ENCODE results near the gene HYLS1. TPM values are rescaled to one million over a fixed set of nuclear protein-coding genes. Genes with fewer than 3 reads are reported as not detected.
"Not testable (repeated sequence)": the region's sequence is repeated elsewhere in the genome, so short reads cannot be mapped to it uniquely, and the experiment has no call there.

The HYLS1 gene
- total RNA-seq, 5 donors from 2014 or later (not counting 1 experiment from before 2014, with no cell fraction given) = 2.8 to 7.4 (median 6.9) TPM

GRCh38 chr11:125914601-125915000 lies 27.1 kb downstream of the HYLS1 start:
- H3K9me3 Mint-ChIP-seq; H3K27ac ChIP-seq (ENCODE audit: low read length); H3K27ac Mint-ChIP-seq; ATAC-seq (replicated peaks in 1 of 4); H3K36me3 Mint-ChIP-seq; CTCF ChIA-PET; POLR2A ChIA-PET; DNase-seq; H3K4me1 ChIP-seq (ENCODE audit: control insufficient read depth in 1 of 2, extremely low read depth in 1 of 2, insufficient read depth in 2 of 2, low read length in 2 of 2); H3K36me3 ChIP-seq (ENCODE audit: control insufficient read depth in 2 of 2, extremely low read depth in 1 of 2, insufficient read depth in 1 of 2, low read length in 1 of 2); H3K4me3 ChIP-seq (ENCODE audit: control insufficient read depth in 1 of 2, extremely low read depth in 1 of 2, low read length in 1 of 2); H3K4me1 Mint-ChIP-seq; H3K4me3 Mint-ChIP-seq; H3K9me3 ChIP-seq: not testable (repeated sequence)
- WGBS (ENCODE audit: insufficient coverage) = 96% methylated on average over 2 of the region's 3 CpGs
- H3K27me3 Mint-ChIP-seq = peaks cover 42 to 44% of the 10 kb centered on the region in 2 donors
- peaks cover 0 to 17% of the 10 kb centered on the region in 2 experiments for H3K27me3 ChIP-seq (replicated peaks in 1 of 2; ENCODE audit: control insufficient read depth in 2 of 2, extremely low read depth in 1 of 2, insufficient read depth in 2 of 2, low read length in 1 of 2)

- Histone ChIP-seq H3K4me1 (ENCODE audit: control insufficient read depth in 1 of 2, extremely low read depth in 1 of 2, insufficient read depth in 2 of 2, low read length in 2 of 2) (no peaks in the 10 kb centered on the region), H3K4me3 (ENCODE audit: control insufficient read depth in 1 of 2, extremely low read depth in 1 of 2, low read length in 1 of 2) (no peak overlapping the region), H3K27me3 (replicated peaks in 1 of 2; ENCODE audit: control insufficient read depth in 2 of 2, extremely low read depth in 1 of 2, insufficient read depth in 2 of 2, low read length in 1 of 2) (peaks cover 0 to 23% of the 10 kb centered on the region in 2 experiments), H3K36me3 (ENCODE audit: control insufficient read depth in 2 of 2, extremely low read depth in 1 of 2, insufficient read depth in 1 of 2, low read length in 1 of 2) (no peaks in the 10 kb centered on the region), H3K27ac (ENCODE audit: low read length) (no peak overlapping the region), H3K9me3 (no peaks in the 10 kb centered on the region)
- Mint-ChIP-seq H3K4me3 (no peak overlapping the region), H3K27me3 (peaks cover 28 to 36% of the 10 kb centered on the region in 2 donors), H3K27ac (no peak overlapping the region), H3K9me3 (no peaks in the 10 kb centered on the region), H3K4me1 (no peaks in the 10 kb centered on the region), H3K36me3 (no peaks in the 10 kb centered on the region)
- ChIA-PET POLR2A (no interaction called here), CTCF (no interaction called here)
- no peak for DNase-seq
- 81% methylated on average over 8 of the region's 12 CpGs for WGBS (ENCODE audit: insufficient coverage)
- ATAC-seq (replicated peaks in 1 of 4) = no peak
Measured at GRCh38 chr11:125916683-125917347, 29.3 kb downstream of the HYLS1 start.

GRCh38 chr11:125918140-125918840 lies 30.8 kb downstream of the HYLS1 start:
- 79% methylated on average over 9 of the region's 13 CpGs for WGBS (ENCODE audit: insufficient coverage)
- peaks cover 20 to 27% of the 10 kb centered on the region in 2 donors for H3K27me3 Mint-ChIP-seq
- DNase-seq (no peak), ATAC-seq (replicated peaks in 1 of 4) (no peak)
- H3K9me3 Mint-ChIP-seq = no peaks in the 10 kb centered on the region
- H3K4me1 ChIP-seq (ENCODE audit: control insufficient read depth in 1 of 2, extremely low read depth in 1 of 2, insufficient read depth in 2 of 2, low read length in 2 of 2) = no peaks in the 10 kb centered on the region
- H3K27ac ChIP-seq (ENCODE audit: low read length) = no peak overlapping the region
- H3K9me3 ChIP-seq = no peaks in the 10 kb centered on the region
- H3K4me3 Mint-ChIP-seq = no peak overlapping the region
- no peak overlapping the region for H3K27ac Mint-ChIP-seq
- peaks cover 0 to 2% (median 0%) of the 10 kb centered on the region in 3 donors for H3K4me1 Mint-ChIP-seq
- ChIA-PET POLR2A (interaction anchor here in 1 of 2 donors (0.6 kb wide), 1 partner anchor 31 kb away, joined by 3 read pairs; the partner anchor contains the start of gene HYLS1), CTCF (interaction anchor here in 1 of 2 donors (0.5 kb wide), 1 partner anchor 270 kb away, joined by 3 read pairs; no protein-coding TSS in a partner anchor)
- H3K36me3 Mint-ChIP-seq = no peaks in the 10 kb centered on the region
- H3K36me3 ChIP-seq (ENCODE audit: control insufficient read depth in 2 of 2, extremely low read depth in 1 of 2, insufficient read depth in 1 of 2, low read length in 1 of 2) = no peaks in the 10 kb centered on the region
- H3K4me3 ChIP-seq (ENCODE audit: control insufficient read depth in 1 of 2, extremely low read depth in 1 of 2, low read length in 1 of 2) = no peak overlapping the region
- H3K27me3 ChIP-seq (replicated peaks in 1 of 2; ENCODE audit: control insufficient read depth in 2 of 2, extremely low read depth in 1 of 2, insufficient read depth in 2 of 2, low read length in 1 of 2) = peaks cover 0 to 25% of the 10 kb centered on the region in 2 experiments

GRCh38 chr11:125921042-125921441 lies 33.6 kb downstream of the HYLS1 start:
- 20% methylated on average over 1 of the region's 9 CpGs for WGBS (ENCODE audit: insufficient coverage)
- Mint-ChIP-seq H3K27ac (no peak overlapping the region), H3K4me1 (peaks cover 0 to 2% (median 0%) of the 10 kb centered on the region in 3 donors), H3K27me3 (peaks cover 14 to 23% of the 10 kb centered on the region in 2 donors), H3K9me3 (no peaks in the 10 kb centered on the region), H3K36me3 (no peaks in the 10 kb centered on the region), H3K4me3 (no peak overlapping the region)
- no peak overlapping the region for H3K4me3 ChIP-seq (ENCODE audit: control insufficient read depth in 1 of 2, extremely low read depth in 1 of 2, low read length in 1 of 2)
- no peaks in the 10 kb centered on the region for H3K9me3 ChIP-seq
- no peaks in the 10 kb centered on the region for H3K4me1 ChIP-seq (ENCODE audit: control insufficient read depth in 1 of 2, extremely low read depth in 1 of 2, insufficient read depth in 2 of 2, low read length in 2 of 2)
- H3K27me3 ChIP-seq (replicated peaks in 1 of 2; ENCODE audit: control insufficient read depth in 2 of 2, extremely low read depth in 1 of 2, insufficient read depth in 2 of 2, low read length in 1 of 2) = peaks cover 0 to 18% of the 10 kb centered on the region in 2 experiments
- DNase-seq (no peak), ATAC-seq (replicated peaks in 1 of 4) (no peak)
- ChIA-PET CTCF (interaction anchor here in 1 of 2 donors (0.6 to 1.6 kb wide), 6 partner anchors 18 to 273 kb away, joined by 3 to 4 read pairs (median 3); partner anchors contain the start of gene PUS3), POLR2A (no interaction called here)
- no peak overlapping the region for H3K27ac ChIP-seq (ENCODE audit: low read length)
- no peaks in the 10 kb centered on the region for H3K36me3 ChIP-seq (ENCODE audit: control insufficient read depth in 2 of 2, extremely low read depth in 1 of 2, insufficient read depth in 1 of 2, low read length in 1 of 2)

GRCh38 chr11:125922156-125922555 lies 34.7 kb downstream of the HYLS1 start:
- POLR2A ChIA-PET = no interaction called here
- no peaks in the 10 kb centered on the region for H3K9me3 Mint-ChIP-seq
- no peak for DNase-seq
- 87% methylated on average over 2 of the region's 3 CpGs for WGBS (ENCODE audit: insufficient coverage)
- no peaks in the 10 kb centered on the region for H3K9me3 ChIP-seq
- H3K27ac ChIP-seq (ENCODE audit: low read length) = no peak overlapping the region
- peaks cover 0 to 2% (median 0%) of the 10 kb centered on the region in 3 donors for H3K4me1 Mint-ChIP-seq
- H3K27ac Mint-ChIP-seq = no peak overlapping the region
- peaks cover 16 to 20% of the 10 kb centered on the region in 2 donors for H3K27me3 Mint-ChIP-seq
- no peak overlapping the region for H3K4me3 Mint-ChIP-seq
- no peaks in the 10 kb centered on the region for H3K4me1 ChIP-seq (ENCODE audit: control insufficient read depth in 1 of 2, extremely low read depth in 1 of 2, insufficient read depth in 2 of 2, low read length in 2 of 2)
- H3K36me3 ChIP-seq (ENCODE audit: control insufficient read depth in 2 of 2, extremely low read depth in 1 of 2, insufficient read depth in 1 of 2, low read length in 1 of 2) = no peaks in the 10 kb centered on the region
- peaks cover 0 to 17% of the 10 kb centered on the region in 2 experiments for H3K27me3 ChIP-seq (replicated peaks in 1 of 2; ENCODE audit: control insufficient read depth in 2 of 2, extremely low read depth in 1 of 2, insufficient read depth in 2 of 2, low read length in 1 of 2)
- no peak overlapping the region for H3K4me3 ChIP-seq (ENCODE audit: control insufficient read depth in 1 of 2, extremely low read depth in 1 of 2, low read length in 1 of 2)
- CTCF ChIA-PET = interaction anchor here (0.6 to 2.0 kb wide), 8 partner anchors 19 to 468 kb away, joined by 3 to 12 read pairs (median 4); partner anchors contain the start of gene PUS3 (in 1 of the 2)
- H3K36me3 Mint-ChIP-seq = no peaks in the 10 kb centered on the region
- no peak for ATAC-seq (replicated peaks in 1 of 4)

- DNase-seq (peak in 32 of 35 experiments; percentile 8 to 78 (median 40)), ATAC-seq (replicated peaks in 1 of 4) (peak; percentile 54 to 72 (median 66))
- POLR2A ChIA-PET = interaction anchor here in 1 of 2 donors (0.6 to 0.7 kb wide), 2 partner anchors 24 to 368 kb away, joined by 3 to 4 read pairs; no protein-coding TSS in a partner anchor
- Mint-ChIP-seq H3K9me3 (no peaks in the 10 kb centered on the region), H3K4me3 (no peak overlapping the region), H3K4me1 (peaks cover 0 to 2% (median 0%) of the 10 kb centered on the region in 3 donors), H3K27me3 (peaks cover 17 to 20% of the 10 kb centered on the region in 2 donors), H3K27ac (no peak overlapping the region), H3K36me3 (no peaks in the 10 kb centered on the region)
- Histone ChIP-seq H3K27ac (ENCODE audit: low read length) (no peak overlapping the region), H3K36me3 (ENCODE audit: control insufficient read depth in 2 of 2, extremely low read depth in 1 of 2, insufficient read depth in 1 of 2, low read length in 1 of 2) (no peaks in the 10 kb centered on the region), H3K4me1 (ENCODE audit: control insufficient read depth in 1 of 2, extremely low read depth in 1 of 2, insufficient read depth in 2 of 2, low read length in 2 of 2) (no peaks in the 10 kb centered on the region), H3K27me3 (replicated peaks in 1 of 2; ENCODE audit: control insufficient read depth in 2 of 2, extremely low read depth in 1 of 2, insufficient read depth in 2 of 2, low read length in 1 of 2) (peaks cover 0 to 16% of the 10 kb centered on the region in 2 experiments), H3K9me3 (no peaks in the 10 kb centered on the region), H3K4me3 (ENCODE audit: control insufficient read depth in 1 of 2, extremely low read depth in 1 of 2, low read length in 1 of 2) (no peak overlapping the region)
- WGBS (ENCODE audit: insufficient coverage) = no CpG with 5 or more reads among the region's 8 CpGs
- CTCF ChIA-PET = interaction anchor here (0.5 to 2.0 kb wide), 5 partner anchors 15 to 366 kb away, joined by 3 to 12 read pairs (median 3); no protein-coding TSS in a partner anchor
Measured at GRCh38 chr11:125923012-125923579, 35.6 kb downstream of the HYLS1 start.

All from T-cell (primary cell).